ENCODE results near the gene TMEM253.

The TMEM253 gene

GRCh38 chr14:21077672-21078071 is 23.2 kb upstream of the TMEM253 start:
- DNase-seq (ENCODE audit: low read depth), result no peak
- TF ChIP-seq CTCF (IDR thresholded peaks at IDR 0.05; ENCODE audit: control insufficient read depth, insufficient read depth, low read depth, low read length, missing control alignments), result no peak
- H3K4me3 ChIP-seq (ENCODE audit: control insufficient read depth, low read depth, low read length), result no peak overlapping the region

GRCh38 chr14:21078287-21078686 is 22.6 kb upstream of the TMEM253 start:
- no peak for TF ChIP-seq CTCF (IDR thresholded peaks at IDR 0.05; ENCODE audit: control insufficient read depth, insufficient read depth, low read depth, low read length, missing control alignments)
- no peak for DNase-seq (ENCODE audit: low read depth)

GRCh38 chr14:21078726-21079125 is 22.1 kb upstream of the TMEM253 start:
- H3K4me3 ChIP-seq (ENCODE audit: control insufficient read depth, low read depth, low read length), result no peak overlapping the region
- TF ChIP-seq CTCF (IDR thresholded peaks at IDR 0.05; ENCODE audit: control insufficient read depth, insufficient read depth, low read depth, low read length, missing control alignments), result no peak
- DNase-seq (ENCODE audit: low read depth), result no peak

More at GRCh38 chr14:21078287-21078686, 22.6 kb upstream of the TMEM253 start:
- H3K4me3 ChIP-seq (ENCODE audit: control insufficient read depth, low read depth, low read length), result no peak overlapping the region

- TF ChIP-seq CTCF (IDR thresholded peaks at IDR 0.05; ENCODE audit: control insufficient read depth, insufficient read depth, low read depth, low read length, missing control alignments), result no peak
- H3K4me3 ChIP-seq (ENCODE audit: control insufficient read depth, low read depth, low read length), result no peak overlapping the region
- DNase-seq (ENCODE audit: low read depth), result no peak
These were observed 19.2 kb upstream of the TMEM253 start for GRCh38 chr14:21081521-21082142.

- TF ChIP-seq CTCF (IDR thresholded peaks at IDR 0.05; ENCODE audit: control insufficient read depth, insufficient read depth, low read depth, low read length, missing control alignments), result no peak
- DNase-seq (ENCODE audit: low read depth), result no peak
- H3K4me3 ChIP-seq (ENCODE audit: control insufficient read depth, low read depth, low read length), result no peak overlapping the region
These were observed 17.1 kb upstream of the TMEM253 start for GRCh38 chr14:21083565-21084325.

GRCh38 chr14:21084396-21084795 is 16.5 kb upstream of the TMEM253 start:
- H3K4me3 ChIP-seq (ENCODE audit: control insufficient read depth, low read depth, low read length), result no peak overlapping the region
- no peak for DNase-seq (ENCODE audit: low read depth)
- no peak for TF ChIP-seq CTCF (IDR thresholded peaks at IDR 0.05; ENCODE audit: control insufficient read depth, insufficient read depth, low read depth, low read length, missing control alignments)
